GM19023 (cell line): ENCODE data around the gene PKNOX2.

Experiments used
- ATAC-seq: cut with Tn5 transposase; IDR thresholded peaks from one replicate; pipeline ENCODE4 v1.9.1; 2021; ENCODE audit warnings: mild to moderate bottlenecking, moderate library complexity; ENCODE audit not compliant: unreplicated experiment

The PKNOX2 gene

GRCh38 chr11:125373426-125374391 is 209.2 kb downstream of the PKNOX2 start:
- no peak for ATAC-seq

DNA sequence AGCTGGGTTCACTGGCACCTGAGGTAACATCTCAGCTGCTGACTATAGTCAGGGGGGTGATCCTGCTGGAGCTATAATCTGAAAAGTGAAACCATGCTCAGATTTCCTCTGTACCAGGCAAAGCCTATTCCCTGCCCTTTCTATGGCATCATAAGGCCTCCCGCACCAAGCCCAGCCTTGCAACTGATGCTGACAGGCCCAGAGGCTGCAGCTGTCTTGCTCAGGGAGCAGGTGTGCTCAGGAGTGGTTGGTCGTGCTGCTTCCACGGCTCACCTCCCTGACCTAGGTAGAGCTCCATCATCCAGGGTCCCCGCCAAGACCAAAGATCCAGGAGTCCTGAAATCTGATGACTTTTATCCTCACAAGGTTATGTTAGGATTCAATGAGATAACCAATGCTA is 209.8 kb downstream of the PKNOX2 start:
- ATAC-seq, result no peak

DNA sequence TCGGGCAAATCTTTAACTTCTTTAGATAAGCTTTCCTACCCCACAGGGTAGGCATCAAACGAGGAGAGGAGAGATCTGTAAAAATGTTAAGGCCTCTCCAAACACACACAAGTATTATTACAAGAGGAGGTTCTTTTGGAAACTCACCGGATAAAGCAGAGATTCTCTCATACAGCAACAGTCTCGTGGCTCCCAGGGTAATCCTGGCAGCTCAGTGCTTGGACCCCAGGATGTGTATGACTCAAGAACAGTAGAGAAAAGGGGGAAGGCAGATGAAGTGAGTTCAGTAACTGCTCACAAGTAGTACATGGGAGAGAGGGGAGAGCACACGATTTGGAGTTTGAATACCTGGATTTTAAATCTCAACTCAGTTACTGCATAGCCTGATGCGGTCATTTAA is 210.6 kb downstream of the PKNOX2 start:
- ATAC-seq, result no peak

DNA sequence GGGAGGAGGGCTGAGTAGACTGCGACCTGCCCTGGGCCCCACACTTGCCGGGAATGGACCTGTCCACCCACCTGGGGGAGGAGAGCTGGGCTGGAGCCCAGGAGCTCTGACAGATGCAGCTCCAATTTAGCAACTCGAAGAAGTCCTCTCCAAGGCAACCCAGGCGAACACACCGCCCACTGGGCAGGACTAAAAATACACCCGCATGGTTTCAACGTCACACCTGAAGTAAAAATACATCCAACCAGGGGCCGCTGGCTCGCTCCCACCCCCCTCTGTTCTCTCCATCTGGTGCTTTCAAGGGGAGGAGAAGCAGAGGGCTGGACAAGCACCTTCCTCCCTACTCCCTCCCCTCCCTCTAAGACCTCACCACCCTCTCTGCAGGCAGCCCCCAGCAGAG is 211.6 kb downstream of the PKNOX2 start:
- no peak for ATAC-seq

DNA sequence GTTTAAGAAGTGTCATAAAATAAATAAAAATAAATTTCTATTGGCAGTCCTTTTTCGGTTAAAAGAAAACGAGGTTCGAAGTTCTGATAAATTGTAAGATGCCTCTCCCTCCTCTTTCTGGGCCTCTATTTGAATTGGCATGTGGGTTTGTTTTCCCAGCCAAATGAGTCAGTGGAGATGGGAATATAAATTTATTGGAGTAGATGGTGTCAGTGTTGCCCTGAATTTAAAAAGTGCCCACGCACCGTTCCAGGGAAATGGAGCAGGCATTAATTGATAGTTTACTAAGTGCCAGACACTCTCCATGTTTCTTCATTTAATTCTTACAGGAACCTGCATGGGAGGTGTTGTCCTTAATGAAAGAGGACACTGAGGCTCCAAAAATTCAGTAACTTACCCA is 212.3 kb downstream of the PKNOX2 start:
- ATAC-seq, result no peak

GRCh38 chr11:125378083-125378482 is 213.5 kb downstream of the PKNOX2 start:
- ATAC-seq, result no peak

- ATAC-seq, result no peak
Measured at GRCh38 chr11:125378571-125378970, 214.0 kb downstream of the PKNOX2 start.

DNA sequence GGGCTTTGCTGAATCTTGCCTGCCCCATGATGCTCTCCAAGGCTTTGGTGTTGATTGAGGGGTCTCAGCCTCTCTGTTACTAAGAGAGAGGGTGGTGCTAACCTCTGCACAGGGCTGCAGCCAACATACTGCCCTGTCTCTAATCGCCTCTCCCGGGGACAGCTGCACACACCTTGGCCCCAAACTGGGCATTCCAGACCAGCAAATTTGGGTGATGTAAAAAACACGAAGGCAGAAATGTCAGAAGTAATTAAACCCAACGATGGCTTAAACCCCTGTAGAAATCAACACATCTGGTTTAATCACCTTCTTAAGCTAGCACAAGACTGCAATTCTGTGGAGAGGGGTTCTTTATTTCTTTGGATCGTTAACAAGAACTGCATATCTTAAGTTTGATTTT is 215.0 kb downstream of the PKNOX2 start:
- ATAC-seq, result no peak

- no peak for ATAC-seq
Measured at GRCh38 chr11:125379981-125380380, 215.4 kb downstream of the PKNOX2 start.

- ATAC-seq, result no peak
Measured at GRCh38 chr11:125380756-125381445, 216.3 kb downstream of the PKNOX2 start.

DNA sequence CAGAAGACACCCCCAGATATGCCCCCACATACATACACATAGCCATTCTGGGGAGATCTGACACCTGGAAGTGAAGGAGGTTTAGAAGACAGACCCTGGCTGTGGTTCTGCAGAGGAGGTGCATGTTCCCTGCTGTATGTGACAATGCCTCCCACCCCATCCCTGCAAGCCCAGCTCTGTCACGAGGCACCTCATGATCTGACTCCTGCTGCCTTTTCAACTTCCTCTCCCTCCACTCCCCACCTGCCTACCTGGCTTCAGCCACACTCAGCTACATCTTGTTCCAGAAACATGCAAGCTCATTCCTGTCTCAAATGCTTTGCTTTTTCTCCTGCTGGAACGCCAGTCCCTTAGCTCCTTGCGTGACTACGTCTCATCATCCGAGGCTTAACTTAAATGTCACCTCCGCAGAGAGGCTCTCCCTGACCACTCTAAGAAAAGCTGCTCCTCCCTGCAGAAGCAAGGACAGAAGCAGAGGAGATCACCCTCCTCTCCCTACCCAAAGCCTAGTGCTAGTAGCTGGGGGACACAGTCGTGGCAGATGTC is 217.0 kb downstream of the PKNOX2 start:
- ATAC-seq, result no peak

DNA sequence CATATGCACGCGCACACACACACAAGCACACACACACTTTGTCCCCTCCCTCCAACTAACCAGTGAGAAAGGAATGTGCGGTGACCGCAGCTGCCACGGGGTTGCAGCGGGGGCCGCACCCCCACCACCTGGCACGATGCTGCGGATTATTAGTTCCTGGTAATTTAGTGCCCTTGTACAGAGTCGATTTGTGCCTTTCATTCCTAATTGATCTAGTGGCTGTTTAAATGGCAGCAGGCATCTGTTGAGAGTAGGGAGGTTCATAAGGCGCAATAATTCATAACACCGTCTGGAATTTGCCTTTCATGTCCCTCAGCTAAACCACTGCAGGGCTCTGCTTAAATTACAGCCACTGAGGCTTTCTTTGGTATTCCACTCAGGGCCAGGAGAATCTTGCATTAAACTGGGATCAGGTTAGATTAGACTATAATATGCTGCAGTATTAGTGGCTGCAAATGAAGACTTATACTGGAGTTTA is 217.8 kb downstream of the PKNOX2 start:
- no peak for ATAC-seq

- ATAC-seq, result no peak
Measured at GRCh38 chr11:125382822-125383221, 218.3 kb downstream of the PKNOX2 start.

- ATAC-seq, result no peak
Measured at GRCh38 chr11:125384825-125385224, 220.3 kb downstream of the PKNOX2 start.

DNA sequence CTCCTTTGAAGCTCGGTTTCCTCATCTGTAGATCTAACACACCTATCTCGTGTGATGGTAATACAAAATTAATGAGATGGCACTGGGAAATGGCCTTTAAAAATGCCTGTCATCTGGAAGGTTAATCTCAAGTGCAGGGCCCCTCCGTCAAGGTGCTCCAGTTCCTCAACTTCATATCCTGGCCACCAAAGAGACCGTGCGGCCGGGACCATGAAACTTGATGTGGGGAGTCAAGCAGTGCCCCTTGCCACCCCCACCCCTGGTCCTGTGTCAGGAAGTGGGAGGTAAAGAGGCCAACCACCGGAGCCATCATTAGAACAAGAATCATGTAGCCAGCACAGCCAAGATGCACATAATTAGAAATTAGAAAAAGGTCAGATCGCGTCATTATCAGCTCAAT is 223.3 kb downstream of the PKNOX2 start:
- no peak for ATAC-seq

DNA sequence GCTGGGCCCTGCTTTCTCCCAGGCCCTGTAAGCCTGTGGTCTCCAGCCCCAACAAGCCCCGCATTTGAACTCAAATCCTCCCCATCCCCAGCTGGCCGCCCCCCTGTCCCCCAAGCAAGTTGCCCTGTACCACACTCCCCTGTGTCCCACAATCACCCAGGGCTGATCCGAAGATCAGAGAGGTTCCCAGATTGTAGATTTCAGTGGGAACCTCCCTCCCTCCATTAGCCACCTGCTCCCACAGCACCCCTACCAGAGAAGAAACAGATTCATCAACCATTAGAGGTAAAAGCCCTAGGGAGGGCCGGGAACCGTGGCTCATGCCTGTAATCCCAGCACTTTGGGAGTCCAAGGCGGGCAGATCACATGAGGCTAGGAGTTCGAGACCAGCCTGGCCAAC is 224.1 kb downstream of the PKNOX2 start:
- no peak for ATAC-seq

- no peak for ATAC-seq
Measured at GRCh38 chr11:125389339-125390166, 225.0 kb downstream of the PKNOX2 start.

- no peak for ATAC-seq
Measured at GRCh38 chr11:125390946-125391345, 226.4 kb downstream of the PKNOX2 start.

GRCh38 chr11:125393331-125393730 is 228.8 kb downstream of the PKNOX2 start:
- no peak for ATAC-seq

GRCh38 chr11:125394296-125394695 is 229.7 kb downstream of the PKNOX2 start:
- no peak for ATAC-seq

- no peak for ATAC-seq
Measured at GRCh38 chr11:125397421-125397820, 232.9 kb downstream of the PKNOX2 start.
